Hepatocyte (in vitro differentiated cells): ENCODE data around the gene PDE4D.

Experiments used
- EZH2 ChIP-seq: fragments of 200-600 bp; sonication (generic); IDR thresholded peaks from 2 replicates; pipeline ENCODE4 v1.6.1; 2016; ENCODE audit warnings: antibody characterized with exemption, mild to moderate bottlenecking, borderline replicate concordance
- EZH2phosphoT487 ChIP-seq: fragments of 200-600 bp; sonication (generic); IDR thresholded peaks from one replicate; pipeline ENCODE4 v1.6.1; 2018; ENCODE audit warnings: antibody characterized with exemption, mild to moderate bottlenecking, low read depth, moderate library complexity; ENCODE audit not compliant: unreplicated experiment, severe bottlenecking
- TF ChIP-seq, protein P1 (sequence below): fragments of 200-600 bp; sonication (generic); IDR thresholded peaks from 2 replicates; pipeline ENCODE4 v1.5.1; 2016; ENCODE audit warnings: antibody characterized with exemption, mild to moderate bottlenecking; ENCODE audit not compliant: poor library complexity

DNA sequence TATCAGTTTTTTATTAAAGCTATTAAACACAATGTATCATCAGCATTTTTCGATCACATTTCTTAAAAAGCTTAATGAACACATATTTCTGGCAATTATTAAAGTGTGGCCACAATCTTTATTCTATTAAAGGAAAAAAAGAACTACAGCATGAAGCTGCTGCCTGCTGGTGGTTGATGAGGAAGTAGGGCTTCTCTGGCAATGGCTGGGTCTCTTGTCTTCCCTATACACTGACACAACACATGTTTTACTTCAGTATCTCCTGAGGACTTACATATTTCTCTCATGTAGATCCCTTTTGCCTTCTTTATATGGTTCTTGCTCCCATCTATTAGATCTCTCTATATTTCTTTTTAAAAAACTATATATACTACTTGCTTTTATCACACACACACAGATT, 719.9 kb downstream of the PDE4D start:
- TF ChIP-seq, protein P1, sequence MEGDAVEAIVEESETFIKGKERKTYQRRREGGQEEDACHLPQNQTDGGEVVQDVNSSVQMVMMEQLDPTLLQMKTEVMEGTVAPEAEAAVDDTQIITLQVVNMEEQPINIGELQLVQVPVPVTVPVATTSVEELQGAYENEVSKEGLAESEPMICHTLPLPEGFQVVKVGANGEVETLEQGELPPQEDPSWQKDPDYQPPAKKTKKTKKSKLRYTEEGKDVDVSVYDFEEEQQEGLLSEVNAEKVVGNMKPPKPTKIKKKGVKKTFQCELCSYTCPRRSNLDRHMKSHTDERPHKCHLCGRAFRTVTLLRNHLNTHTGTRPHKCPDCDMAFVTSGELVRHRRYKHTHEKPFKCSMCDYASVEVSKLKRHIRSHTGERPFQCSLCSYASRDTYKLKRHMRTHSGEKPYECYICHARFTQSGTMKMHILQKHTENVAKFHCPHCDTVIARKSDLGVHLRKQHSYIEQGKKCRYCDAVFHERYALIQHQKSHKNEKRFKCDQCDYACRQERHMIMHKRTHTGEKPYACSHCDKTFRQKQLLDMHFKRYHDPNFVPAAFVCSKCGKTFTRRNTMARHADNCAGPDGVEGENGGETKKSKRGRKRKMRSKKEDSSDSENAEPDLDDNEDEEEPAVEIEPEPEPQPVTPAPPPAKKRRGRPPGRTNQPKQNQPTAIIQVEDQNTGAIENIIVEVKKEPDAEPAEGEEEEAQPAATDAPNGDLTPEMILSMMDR, result peak; percentile 42
- TF ChIP-seq EZH2 (no peak), EZH2phosphoT487 (no peak)
